Ovary (tissue), 3 donors: ENCODE measurements around the gene RUNX1.

ENCODE experiments used
- EP300 ChIP-seq: sonication (generic); formaldehyde crosslinking; IDR thresholded peaks from one replicate; pipeline ENCODE4 v1.6.1; 2017; ENCODE audit warnings: antibody characterized with exemption
- POLR2A ChIP-seq: fragments of 450-650 bp; IDR thresholded peaks from one replicate; pipeline ENCODE4 v1.6.1; 2017; ENCODE audit warnings: antibody characterized with exemption, mild to moderate bottlenecking, moderate library complexity
- TF ChIP-seq, protein P1 (sequence below), 3 donors: fragments of 450-650 bp in 2 of 3; fragments of 200-600 bp in 1 of 3; IDR thresholded peaks; one replicate each; pipeline versions ENCODE4 v1.5.1 to v1.8.0; 2016 to 2022; ENCODE audit warnings: antibody characterized with exemption in 3 of 3, mild to moderate bottlenecking in 1 of 3
- donor health status: DM: no; HTN: no; CAD: no.

DNA sequence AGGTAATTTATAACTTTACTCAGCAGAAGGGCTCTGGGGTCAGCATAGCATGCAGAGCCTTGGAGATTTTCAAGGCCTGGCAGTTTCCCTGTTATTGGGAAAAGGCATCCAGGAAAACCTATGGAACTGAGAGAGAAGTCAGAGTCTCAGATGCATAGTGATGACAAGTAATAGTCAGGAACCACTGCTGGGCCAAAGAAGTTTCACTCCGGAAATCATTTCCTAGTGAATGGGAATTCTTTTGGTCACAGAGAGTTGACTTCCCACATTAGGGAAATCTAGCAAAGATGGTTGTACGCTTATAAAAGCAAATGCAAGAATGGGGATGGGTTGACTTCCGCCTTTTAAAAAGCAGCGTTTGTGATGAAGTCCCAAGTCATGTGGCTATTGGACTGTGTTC, 28.4 kb upstream of the RUNX1 start:
- TF ChIP-seq, protein P1, sequence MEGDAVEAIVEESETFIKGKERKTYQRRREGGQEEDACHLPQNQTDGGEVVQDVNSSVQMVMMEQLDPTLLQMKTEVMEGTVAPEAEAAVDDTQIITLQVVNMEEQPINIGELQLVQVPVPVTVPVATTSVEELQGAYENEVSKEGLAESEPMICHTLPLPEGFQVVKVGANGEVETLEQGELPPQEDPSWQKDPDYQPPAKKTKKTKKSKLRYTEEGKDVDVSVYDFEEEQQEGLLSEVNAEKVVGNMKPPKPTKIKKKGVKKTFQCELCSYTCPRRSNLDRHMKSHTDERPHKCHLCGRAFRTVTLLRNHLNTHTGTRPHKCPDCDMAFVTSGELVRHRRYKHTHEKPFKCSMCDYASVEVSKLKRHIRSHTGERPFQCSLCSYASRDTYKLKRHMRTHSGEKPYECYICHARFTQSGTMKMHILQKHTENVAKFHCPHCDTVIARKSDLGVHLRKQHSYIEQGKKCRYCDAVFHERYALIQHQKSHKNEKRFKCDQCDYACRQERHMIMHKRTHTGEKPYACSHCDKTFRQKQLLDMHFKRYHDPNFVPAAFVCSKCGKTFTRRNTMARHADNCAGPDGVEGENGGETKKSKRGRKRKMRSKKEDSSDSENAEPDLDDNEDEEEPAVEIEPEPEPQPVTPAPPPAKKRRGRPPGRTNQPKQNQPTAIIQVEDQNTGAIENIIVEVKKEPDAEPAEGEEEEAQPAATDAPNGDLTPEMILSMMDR (IDR thresholded peaks at IDR 0.05), result no peak
- TF ChIP-seq POLR2A (no peak), EP300 (no peak)
